H9 (cell line): ENCODE data around the gene MIA3. TPM values are rescaled to one million over a fixed set of nuclear protein-coding genes. Genes with fewer than 3 reads are reported as not detected.

Source experiments
- DNase-seq: peaks from one replicate; pipeline ENCODE4 v3.0.0-alpha.2; 2017
- H2AFZ ChIP-seq: one replicate; pipeline ENCODE4 v1.6.1; 2013; ENCODE audit warnings: mild to moderate bottlenecking, low read length, control low read depth, moderate library complexity
- H2AK5ac ChIP-seq: 2 replicates; pipeline ENCODE4 v1.6.1; 2013; ENCODE audit warnings: low read length, control low read depth, mixed read lengths; ENCODE audit not compliant: insufficient read length
- H2BK120ac ChIP-seq: one replicate; pipeline ENCODE4 v1.6.1; 2013; ENCODE audit warnings: low read depth, mild to moderate bottlenecking, low read length, control low read depth, inconsistent platforms; ENCODE audit not compliant: poor library complexity, severe bottlenecking
- H2BK12ac ChIP-seq: 2 replicates; pipeline ENCODE4 v1.6.1; 2013; ENCODE audit warnings: low read length, control low read depth, mixed read lengths, low read depth; ENCODE audit not compliant: insufficient read length
- H2BK15ac ChIP-seq: 2 replicates; pipeline ENCODE4 v1.6.1; 2013; ENCODE audit warnings: low read depth, low read length, control low read depth
- H2BK20ac ChIP-seq: one replicate; pipeline ENCODE4 v1.6.1; 2013; ENCODE audit warnings: low read depth, mild to moderate bottlenecking, low read length, control low read depth, inconsistent platforms; ENCODE audit not compliant: poor library complexity, severe bottlenecking
- H2BK5ac ChIP-seq: 2 replicates; pipeline ENCODE4 v1.6.1; 2013; ENCODE audit warnings: low read length, control low read depth, mixed read lengths; ENCODE audit not compliant: insufficient read length
- H3K14ac ChIP-seq: 2 replicates; pipeline ENCODE4 v1.6.1; 2013; ENCODE audit warnings: low read length, control low read depth; ENCODE audit not compliant: insufficient read depth
- H3K18ac ChIP-seq: 2 replicates; pipeline ENCODE4 v1.6.1; 2013; ENCODE audit warnings: low read depth, mild to moderate bottlenecking, mixed read lengths, low read length, control low read depth; ENCODE audit not compliant: insufficient read length
- H3K23ac ChIP-seq: 2 replicates; pipeline ENCODE4 v1.6.1; 2013; ENCODE audit warnings: low read length, control low read depth, mixed read lengths, low read depth; ENCODE audit not compliant: insufficient read length
- H3K23me2 ChIP-seq: 2 replicates; pipeline ENCODE4 v1.6.1; 2013; ENCODE audit warnings: low read depth, mild to moderate bottlenecking, mixed read lengths, low read length, control low read depth; ENCODE audit not compliant: insufficient read length, poor library complexity, severe bottlenecking
- H3K27ac ChIP-seq: 2 replicates; pipeline ENCODE4 v1.5.1; 2013; ENCODE audit warnings: low read length, control low read depth, mixed read lengths, low read depth; ENCODE audit not compliant: insufficient read length
- H3K27me3 ChIP-seq: 2 replicates; pipeline ENCODE4 v1.6.1; 2013; ENCODE audit warnings: low read length, control low read depth, inconsistent platforms; ENCODE audit not compliant: insufficient read depth
- H3K4ac ChIP-seq: 2 replicates; pipeline ENCODE4 v1.6.1; 2013; ENCODE audit warnings: low read depth, mild to moderate bottlenecking, control low read depth, inconsistent platforms, low read length, moderate library complexity
- H3K4me1 ChIP-seq: 2 replicates; pipeline ENCODE4 v1.6.1; 2013; ENCODE audit warnings: low read length, control low read depth, inconsistent platforms; ENCODE audit not compliant: insufficient read depth
- H3K4me2 ChIP-seq: 2 replicates; pipeline ENCODE4 v1.6.1; 2013; ENCODE audit warnings: low read length, control low read depth, mixed read lengths; ENCODE audit not compliant: insufficient read length, insufficient read depth
- H3K56ac ChIP-seq: 2 replicates; pipeline ENCODE4 v1.6.1; 2013; ENCODE audit warnings: low read depth, mild to moderate bottlenecking, mixed read lengths, low read length, control low read depth; ENCODE audit not compliant: insufficient read length
- H3K79me1 ChIP-seq: 2 replicates; pipeline ENCODE4 v1.6.1; 2013; ENCODE audit warnings: low read depth, mild to moderate bottlenecking, moderate library complexity, low read length, control low read depth, inconsistent platforms; ENCODE audit not compliant: insufficient read depth, poor library complexity, severe bottlenecking
- H3K79me2 ChIP-seq: 2 replicates; pipeline ENCODE4 v1.6.1; 2013; ENCODE audit warnings: low read length, control low read depth, inconsistent platforms; ENCODE audit not compliant: insufficient read depth
- H3K9ac ChIP-seq: 2 replicates; pipeline ENCODE4 v1.6.1; 2013; ENCODE audit warnings: low read length, control low read depth, mixed read lengths; ENCODE audit not compliant: insufficient read length; ENCODE audit errors: extremely low read depth
- H3K9me3 ChIP-seq: one replicate; pipeline ENCODE4 v1.6.1; 2013; ENCODE audit warnings: low read depth, low read length, inconsistent platforms; ENCODE audit not compliant: control insufficient read depth
- H3T11ph ChIP-seq: one replicate; pipeline ENCODE4 v1.6.1; 2013; ENCODE audit warnings: mild to moderate bottlenecking, low read length, control low read depth, inconsistent platforms
- H4K20me1 ChIP-seq: one replicate; pipeline ENCODE4 v1.6.1; 2013; ENCODE audit not compliant: control insufficient read depth, insufficient read length, insufficient read depth
- H4K5ac ChIP-seq: 2 replicates; pipeline ENCODE4 v1.6.1; 2013; ENCODE audit warnings: low read depth, mild to moderate bottlenecking, mixed read lengths, low read length, control low read depth; ENCODE audit not compliant: insufficient read length
- H4K8ac ChIP-seq: replicated peaks from 2 replicates; pipeline ENCODE4 v1.6.1; 2013; ENCODE audit warnings: low read length, control low read depth, mixed read lengths, low read depth; ENCODE audit not compliant: insufficient read length
- H4K91ac ChIP-seq: 2 replicates; pipeline ENCODE4 v1.6.1; 2013; ENCODE audit warnings: low read depth, mild to moderate bottlenecking, moderate library complexity, mixed read lengths, low read length, control low read depth; ENCODE audit not compliant: insufficient read length
- H3K27ac Mint-ChIP-seq, 3 experiments: 2 replicates in 2 of 3; 3 replicates in 1 of 3; pipeline ENCODE4 v1.8.0; 2020 to 2021; ENCODE audit warnings: mixed read lengths in 3 of 3, mild to moderate bottlenecking in 1 of 3, moderate library complexity in 1 of 3
- H3K27me3 Mint-ChIP-seq: 2 replicates; pipeline ENCODE4 v1.8.0; 2021; ENCODE audit warnings: low read depth, mild to moderate bottlenecking, moderate library complexity, mixed read lengths
- H3K36me3 Mint-ChIP-seq, 3 experiments: 2 replicates in 2 of 3; 3 replicates in 1 of 3; pipeline ENCODE4 v1.8.0; 2020 to 2021; ENCODE audit warnings: low read depth in 3 of 3, mixed read lengths in 3 of 3; ENCODE audit not compliant: insufficient read depth in 1 of 3
- H3K4me1 Mint-ChIP-seq, 2 experiments: 2 replicates each; pipeline ENCODE4 v1.8.0; 2020; ENCODE audit warnings: mixed read lengths in 2 of 2
- H3K4me3 Mint-ChIP-seq, 2 experiments: 2 replicates in 1 of 2; 3 replicates in 1 of 2; pipeline ENCODE4 v1.8.0; 2020 to 2021; ENCODE audit warnings: mild to moderate bottlenecking in 2 of 2, mixed read lengths in 2 of 2, moderate library complexity in 1 of 2
- H3K9me3 Mint-ChIP-seq, 2 experiments: 2 replicates in 1 of 2; 3 replicates in 1 of 2; pipeline ENCODE4 v1.8.0; 2020; ENCODE audit warnings: mild to moderate bottlenecking in 2 of 2, mixed read lengths in 2 of 2, moderate library complexity in 1 of 2
- WGBS: extraction: QIAGEN DNeasy Blood & Tissue Kit; methylation state at CpG from one replicate; pipeline ENCODE4 v1.1.7; 2013; ENCODE audit warnings: missing lambda C conversion rate, low lambda C conversion rate, mixed read lengths; ENCODE audit not compliant: insufficient read length; ENCODE audit errors: extremely low coverage; 5-methylcytosine and 5-hydroxymethylcytosine counted together
- total RNA-seq: library from RNA; stranded (reverse); gene quantifications from 2 replicates; pipeline ENCODE4 v1.2.1, GENCODE V29; 2021
- TF ChIP-seq, protein P1 (sequence below): fragments of 200-600 bp; sonication (generic); conservative IDR thresholded peaks from 3 replicates; pipeline ENCODE4 v1.8.0; 2021; ENCODE audit warnings: antibody characterized with exemption, mild to moderate bottlenecking

The MIA3 gene
- total RNA-seq, 1 experiment from 2014 or later = 55.5 TPM

- Mint-ChIP-seq H3K27ac (no peak overlapping the region), H3K9me3 (0 out of 5 replicates have a peak, but pooled peaks cover 0 to 4% of the 10 kb centered on the region in 2 experiments), H3K4me1 (no peaks in the 10 kb centered on the region), H3K36me3 (peaks cover 21 to 35% (median 29%) of the 10 kb centered on the region in 3 experiments; a peak in 6 of 7 replicates), H3K27me3 (no peaks in the 10 kb centered on the region), H3K4me3 (no peak overlapping the region)
- Histone ChIP-seq H3K4ac (no peak overlapping the region), H4K91ac (no peak overlapping the region), H3K27ac (no peak overlapping the region), H3K14ac (no peak overlapping the region), H2AFZ (no peak overlapping the region), H4K20me1 (no peaks in the 10 kb centered on the region), H3T11ph (no peak overlapping the region), H3K56ac (no peak overlapping the region), H3K18ac (no peak overlapping the region), H3K23ac (no peak overlapping the region), H3K27me3 (no peaks in the 10 kb centered on the region), H3K4me1 (no peaks in the 10 kb centered on the region), H4K8ac (no peak overlapping the region), H2AK5ac (no peak overlapping the region), H3K23me2 (no peaks in the 10 kb centered on the region), H3K9me3 (no peaks in the 10 kb centered on the region), H2BK120ac (no peak overlapping the region), H2BK12ac (no peak overlapping the region), H4K5ac (no peak overlapping the region), H2BK20ac (no peak overlapping the region), H2BK5ac (no peak overlapping the region), H2BK15ac (no peak overlapping the region), H3K4me2 (no peak overlapping the region), H3K79me2 (no peaks in the 10 kb centered on the region; the same call in 1 of the 2 replicates), H3K9ac (no peak overlapping the region), H3K79me1 (peaks cover 3% of the 10 kb centered on the region)
- DNase-seq = no peak
- TF ChIP-seq, protein P1, sequence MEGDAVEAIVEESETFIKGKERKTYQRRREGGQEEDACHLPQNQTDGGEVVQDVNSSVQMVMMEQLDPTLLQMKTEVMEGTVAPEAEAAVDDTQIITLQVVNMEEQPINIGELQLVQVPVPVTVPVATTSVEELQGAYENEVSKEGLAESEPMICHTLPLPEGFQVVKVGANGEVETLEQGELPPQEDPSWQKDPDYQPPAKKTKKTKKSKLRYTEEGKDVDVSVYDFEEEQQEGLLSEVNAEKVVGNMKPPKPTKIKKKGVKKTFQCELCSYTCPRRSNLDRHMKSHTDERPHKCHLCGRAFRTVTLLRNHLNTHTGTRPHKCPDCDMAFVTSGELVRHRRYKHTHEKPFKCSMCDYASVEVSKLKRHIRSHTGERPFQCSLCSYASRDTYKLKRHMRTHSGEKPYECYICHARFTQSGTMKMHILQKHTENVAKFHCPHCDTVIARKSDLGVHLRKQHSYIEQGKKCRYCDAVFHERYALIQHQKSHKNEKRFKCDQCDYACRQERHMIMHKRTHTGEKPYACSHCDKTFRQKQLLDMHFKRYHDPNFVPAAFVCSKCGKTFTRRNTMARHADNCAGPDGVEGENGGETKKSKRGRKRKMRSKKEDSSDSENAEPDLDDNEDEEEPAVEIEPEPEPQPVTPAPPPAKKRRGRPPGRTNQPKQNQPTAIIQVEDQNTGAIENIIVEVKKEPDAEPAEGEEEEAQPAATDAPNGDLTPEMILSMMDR = no peak
- no CpG with 5 or more reads among the region's 2 CpGs for WGBS
Observed at GRCh38 chr1:222697826-222698225, 79.9 kb downstream of the MIA3 start.
